Endodermal cell (in vitro differentiated cells): Measurements from ENCODE around the gene UPK2. TPM values are rescaled to one million over a fixed set of nuclear protein-coding genes. Genes with fewer than 3 reads are reported as not detected.

ENCODE experiments used
- DNase-seq: peaks from one replicate; pipeline ENCODE4 v3.0.0-alpha.2; 2017
- H3K27ac ChIP-seq: 2 replicates; pipeline ENCODE4 v1.5.1; 2013; ENCODE audit warnings: mild to moderate bottlenecking, low read depth, low read length, moderate library complexity
- H3K27me3 ChIP-seq: 2 replicates; pipeline ENCODE4 v1.6.1; 2013; ENCODE audit warnings: mild to moderate bottlenecking, low read length, moderate library complexity; ENCODE audit not compliant: insufficient read depth, control insufficient read depth, poor library complexity, severe bottlenecking
- H3K36me3 ChIP-seq: 2 replicates; pipeline ENCODE4 v1.7.0; 2013; ENCODE audit warnings: mild to moderate bottlenecking, low read length, moderate library complexity; ENCODE audit not compliant: control insufficient read depth, insufficient read depth
- H3K4me1 ChIP-seq: one replicate; pipeline ENCODE4 v1.7.0; 2013; ENCODE audit warnings: low read length; ENCODE audit not compliant: control insufficient read depth, insufficient read depth
- H3K4me3 ChIP-seq: 2 replicates; pipeline ENCODE4 v1.5.1; 2013; ENCODE audit warnings: mild to moderate bottlenecking, low read length, moderate library complexity
- H3K9ac ChIP-seq: 2 replicates; pipeline ENCODE4 v1.6.1; 2013; ENCODE audit warnings: mild to moderate bottlenecking, low read length, moderate library complexity; ENCODE audit not compliant: poor library complexity, severe bottlenecking; ENCODE audit errors: extremely low read depth
- H3K9me3 ChIP-seq: 2 replicates; pipeline ENCODE4 v1.6.1; 2013; ENCODE audit warnings: mild to moderate bottlenecking, low read length, moderate library complexity; ENCODE audit not compliant: control insufficient read depth
- H3K27ac Mint-ChIP-seq: 2 replicates; pipeline ENCODE4 v1.8.0; 2020; ENCODE audit warnings: mixed read lengths
- H3K27me3 Mint-ChIP-seq: 2 replicates; pipeline ENCODE4 v1.8.0; 2021; ENCODE audit warnings: mild to moderate bottlenecking, mixed read lengths; ENCODE audit not compliant: insufficient read depth
- H3K36me3 Mint-ChIP-seq: 2 replicates; pipeline ENCODE4 v1.8.0; 2020; ENCODE audit warnings: low read depth, mixed read lengths
- H3K4me1 Mint-ChIP-seq: 2 replicates; pipeline ENCODE4 v1.8.0; 2020; ENCODE audit warnings: mixed read lengths
- H3K4me3 Mint-ChIP-seq: 2 replicates; pipeline ENCODE4 v1.8.0; 2020; ENCODE audit warnings: mild to moderate bottlenecking, moderate library complexity, mixed read lengths
- H3K9me3 Mint-ChIP-seq: 2 replicates; pipeline ENCODE4 v1.8.0; 2020; ENCODE audit warnings: mild to moderate bottlenecking, mixed read lengths
- WGBS, 2 experiments: methylation state at CpG; one replicate each; pipeline versions ENCODE4 v1.1.5 to v1.1.7; 2013; ENCODE audit warnings: missing lambda C conversion rate in 2 of 2, mixed read lengths in 1 of 2; ENCODE audit not compliant: insufficient coverage in 1 of 2, insufficient read length in 1 of 2; 5-methylcytosine and 5-hydroxymethylcytosine counted together
- total RNA-seq, 2 donors: library from RNA; stranded (reverse); fragmentation: NEBNext Ultra II Directional in 1 of 2; extraction: Animal tissue kit (Norgen Biotek cat#: 25700) in 1 of 2; gene quantifications; 2 replicates in 1 of 2; 3 replicates in 1 of 2; pipeline ENCODE4 v1.2.1, GENCODE V29; 2021
- TF ChIP-seq, protein P1 (sequence below): fragments of 200-600 bp; sonication (generic); conservative IDR thresholded peaks from 2 replicates; pipeline ENCODE4 v1.5.0; 2021; ENCODE audit warnings: antibody characterized with exemption, mild to moderate bottlenecking

The UPK2 gene
- total RNA-seq, 2 donors from 2014 or later = 0.38 TPM; not detected in 1

DNA sequence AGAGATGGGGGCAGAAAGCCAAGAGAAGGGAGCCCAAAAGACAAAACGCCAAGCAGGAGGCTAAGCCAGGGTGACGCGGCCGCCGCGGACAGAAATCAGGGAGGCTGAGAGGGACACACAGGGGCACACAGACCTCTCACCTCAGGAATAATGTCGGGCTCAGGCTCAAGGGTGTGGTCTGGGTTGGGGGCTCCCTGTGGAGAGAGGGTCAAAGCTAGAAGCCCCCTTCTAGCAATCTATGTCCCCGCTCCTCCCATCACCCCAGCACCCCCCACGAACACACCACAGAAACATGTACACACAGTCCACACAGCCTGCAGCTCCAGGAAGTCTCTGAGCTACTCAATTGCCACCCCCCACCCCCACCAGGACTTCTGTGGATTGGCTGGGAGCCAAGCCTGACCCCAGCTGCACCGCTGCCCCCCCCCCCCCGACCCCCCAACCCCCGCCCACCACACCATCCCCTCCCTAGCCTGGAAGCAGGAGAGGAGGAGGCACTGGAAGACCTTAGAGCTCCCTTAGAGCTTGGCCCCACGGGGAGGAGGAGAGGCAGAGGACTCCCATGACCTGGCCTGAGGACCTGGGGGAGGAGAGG lies 37.3 kb upstream of the UPK2 start:
- H3K36me3 ChIP-seq = peaks cover 9% of the 10 kb centered on the region
- H3K4me3 Mint-ChIP-seq = peak overlapping the region; percentile 53
- H3K27me3 Mint-ChIP-seq = no peaks in the 10 kb centered on the region
- TF ChIP-seq, protein P1, sequence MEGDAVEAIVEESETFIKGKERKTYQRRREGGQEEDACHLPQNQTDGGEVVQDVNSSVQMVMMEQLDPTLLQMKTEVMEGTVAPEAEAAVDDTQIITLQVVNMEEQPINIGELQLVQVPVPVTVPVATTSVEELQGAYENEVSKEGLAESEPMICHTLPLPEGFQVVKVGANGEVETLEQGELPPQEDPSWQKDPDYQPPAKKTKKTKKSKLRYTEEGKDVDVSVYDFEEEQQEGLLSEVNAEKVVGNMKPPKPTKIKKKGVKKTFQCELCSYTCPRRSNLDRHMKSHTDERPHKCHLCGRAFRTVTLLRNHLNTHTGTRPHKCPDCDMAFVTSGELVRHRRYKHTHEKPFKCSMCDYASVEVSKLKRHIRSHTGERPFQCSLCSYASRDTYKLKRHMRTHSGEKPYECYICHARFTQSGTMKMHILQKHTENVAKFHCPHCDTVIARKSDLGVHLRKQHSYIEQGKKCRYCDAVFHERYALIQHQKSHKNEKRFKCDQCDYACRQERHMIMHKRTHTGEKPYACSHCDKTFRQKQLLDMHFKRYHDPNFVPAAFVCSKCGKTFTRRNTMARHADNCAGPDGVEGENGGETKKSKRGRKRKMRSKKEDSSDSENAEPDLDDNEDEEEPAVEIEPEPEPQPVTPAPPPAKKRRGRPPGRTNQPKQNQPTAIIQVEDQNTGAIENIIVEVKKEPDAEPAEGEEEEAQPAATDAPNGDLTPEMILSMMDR = no peak
- H3K27me3 ChIP-seq = no peaks in the 10 kb centered on the region
- H3K4me1 ChIP-seq = peaks cover 61% of the 10 kb centered on the region
- H3K4me1 Mint-ChIP-seq = peaks cover 83% of the 10 kb centered on the region
- 16 to 33% methylated on average over 7 to 9 of the region's 13 CpGs for WGBS, 2 experiments
- H3K4me3 ChIP-seq = peak overlapping the region; percentile 77
- peak overlapping the region; percentile 74 for H3K9ac ChIP-seq
- H3K9me3 ChIP-seq = no peaks in the 10 kb centered on the region
- no peaks in the 10 kb centered on the region for H3K9me3 Mint-ChIP-seq
- H3K27ac ChIP-seq = peak overlapping the region; percentile 76
- H3K36me3 Mint-ChIP-seq = peaks cover 3% of the 10 kb centered on the region
- DNase-seq = no peak
- peak overlapping the region; percentile 99 for H3K27ac Mint-ChIP-seq

DNA sequence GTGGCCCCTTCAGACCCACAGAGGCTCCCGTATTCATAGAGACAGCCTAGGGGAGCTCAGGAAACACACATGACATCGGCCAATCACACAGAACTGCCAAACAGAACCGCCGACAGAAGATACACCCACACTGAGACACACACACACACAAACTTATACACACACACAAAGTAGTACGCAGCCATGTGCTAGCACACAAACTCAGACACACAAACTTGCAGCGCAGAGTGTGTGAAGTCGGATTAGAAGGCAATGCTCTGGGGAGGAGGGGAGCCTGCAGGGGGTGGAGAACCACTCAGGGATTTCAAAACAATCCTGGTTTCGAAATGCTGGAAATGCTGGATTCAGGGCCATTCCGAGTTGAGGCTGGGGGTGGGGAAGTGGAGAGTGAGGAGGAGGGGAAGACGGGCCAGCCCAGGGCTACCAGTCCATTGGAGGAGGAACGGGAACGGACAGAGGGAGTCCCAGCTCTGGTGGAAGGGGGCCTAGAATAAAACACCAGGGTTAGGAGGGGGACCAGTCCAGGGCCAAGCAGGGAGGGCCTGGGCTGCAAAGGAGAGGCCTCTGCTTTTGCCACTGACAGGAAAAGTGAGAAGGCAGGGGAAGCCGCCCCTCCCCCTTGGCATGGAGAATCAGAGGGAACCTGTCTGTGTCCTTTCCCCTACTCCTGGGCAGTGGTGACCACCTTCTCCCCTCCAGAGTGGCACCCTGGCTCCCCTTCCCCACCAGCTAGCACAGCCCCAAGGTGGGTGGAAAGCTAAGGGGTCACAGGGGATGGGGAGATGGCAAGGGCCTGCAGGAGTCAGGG lies 34.8 kb upstream of the UPK2 start:
- WGBS, 2 experiments = 1 to 8% methylated on average over 6 to 13 of the region's 13 CpGs
- H3K9ac ChIP-seq = peak overlapping the region; percentile 49
- H3K27me3 ChIP-seq = no peaks in the 10 kb centered on the region
- Mint-ChIP-seq H3K4me3 (peak overlapping the region; percentile 53), H3K4me1 (peaks cover 67% of the 10 kb centered on the region), H3K36me3 (no peaks in the 10 kb centered on the region), H3K27me3 (peaks cover 2% of the 10 kb centered on the region), H3K27ac (peak overlapping the region; percentile 93), H3K9me3 (no peaks in the 10 kb centered on the region)
- H3K27ac ChIP-seq = peak overlapping the region; percentile 19
- TF ChIP-seq, protein P1 = no peak
- H3K4me1 ChIP-seq = peaks cover 44% of the 10 kb centered on the region
- H3K9me3 ChIP-seq = no peaks in the 10 kb centered on the region
- peak overlapping the region; percentile 75 for H3K4me3 ChIP-seq
- no peaks in the 10 kb centered on the region for H3K36me3 ChIP-seq
- peak; percentile 93 for DNase-seq

DNA sequence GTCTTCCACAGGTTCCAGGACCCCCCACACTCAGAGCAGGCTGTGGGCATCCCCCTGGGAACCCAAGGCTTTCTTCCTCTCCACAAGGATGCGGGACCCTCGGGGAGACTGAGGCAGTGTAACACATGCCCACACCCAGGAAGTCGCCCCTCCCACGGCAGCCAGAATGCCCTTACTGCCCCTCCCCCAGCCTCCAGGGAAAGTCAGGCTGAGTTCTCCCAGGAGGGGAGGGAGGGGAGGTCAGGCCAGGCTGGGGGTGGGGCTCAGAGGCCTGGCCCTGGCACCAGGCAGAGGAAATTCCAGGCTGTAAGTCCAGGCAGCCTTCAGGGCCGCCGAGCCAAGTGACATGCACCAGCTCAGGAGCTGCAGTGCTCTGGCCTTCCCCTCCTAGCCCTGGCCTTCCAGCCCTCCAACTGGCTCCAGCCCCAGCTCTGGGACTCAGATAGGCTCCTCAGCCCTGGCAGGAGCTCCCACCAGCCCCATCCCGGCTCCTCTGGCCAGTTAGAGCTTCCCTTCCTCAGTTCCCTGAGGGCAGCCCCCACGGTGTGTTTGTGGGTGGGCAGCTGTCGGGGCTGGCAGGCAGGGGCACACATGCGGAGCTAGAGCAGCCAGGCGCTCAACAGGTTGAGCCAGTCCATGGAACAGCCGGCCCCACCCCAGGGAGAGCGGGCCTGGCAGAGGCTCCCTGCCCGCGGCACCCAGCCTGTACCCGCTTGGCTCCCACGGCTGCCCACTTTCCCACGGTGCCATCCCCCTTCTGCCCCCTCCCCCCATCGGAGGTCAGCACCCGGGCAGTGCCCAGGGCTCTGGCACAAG lies 34.0 kb upstream of the UPK2 start:
- peak; percentile 89 for DNase-seq
- TF ChIP-seq, protein P1 = no peak
- Histone ChIP-seq H3K9ac (peak overlapping the region; percentile 49), H3K9me3 (no peaks in the 10 kb centered on the region), H3K4me1 (peaks cover 41% of the 10 kb centered on the region), H3K27ac (peak overlapping the region; percentile 19), H3K36me3 (no peaks in the 10 kb centered on the region), H3K27me3 (no peaks in the 10 kb centered on the region), H3K4me3 (peak overlapping the region; percentile 84)
- Mint-ChIP-seq H3K36me3 (no peaks in the 10 kb centered on the region), H3K4me3 (peak overlapping the region; percentile 53), H3K9me3 (no peaks in the 10 kb centered on the region), H3K4me1 (peaks cover 62% of the 10 kb centered on the region), H3K27ac (peak overlapping the region; percentile 64), H3K27me3 (peaks cover 8% of the 10 kb centered on the region)
- WGBS, 2 experiments = 49 to 70% methylated on average over 4 to 20 of the region's 20 CpGs
